GM12878 (cell line): ENCODE results near the gene TMEM140. TPM values are rescaled to one million over a fixed set of nuclear protein-coding genes. Genes with fewer than 3 reads are reported as not detected.

Source experiments
- ATAC-seq: fragments of 200-7000 bp; cut with Tn5 transposase; 3 replicates; pipeline ENCODE4 v1.9.1; 2020; ENCODE audit warnings: mild to moderate bottlenecking, moderate library complexity
- BruUV-seq: library from RNA; stranded (reverse); fragments of 400-500 nt; replicated peaks from 2 replicates; lab custom pipeline; 2021; lab: Mats Ljungman, UMichigan
- CTCF ChIA-PET: fragments of 300-600 bp; sonication (Branson Sonifier 250); formaldehyde crosslinking; extraction: SDS; loops from one replicate; lab custom pipeline; 2021; ENCODE audit warnings: inconsistent platforms; lab: Yijun Ruan, JAX
- POLR2A ChIA-PET: fragments of 350-600 bp; formaldehyde crosslinking; extraction: SDS; loops from one replicate; lab custom pipeline; 2021; ENCODE audit warnings: inconsistent platforms; lab: Charles Lee
- RAD21 ChIA-PET: fragments of 300-600 bp; sonication (Branson Sonifier 250); formaldehyde crosslinking; loops from one replicate; lab custom pipeline; 2023; ENCODE audit warnings: antibody characterized with exemption; ENCODE audit not compliant: unreplicated experiment; lab: Charles Lee
- SMC1A ChIA-PET: fragments of 300-600 bp; sonication (Branson Sonifier 250); formaldehyde crosslinking; loops from one replicate; lab custom pipeline; 2023; ENCODE audit not compliant: unreplicated experiment, uncharacterized antibody; lab: Charles Lee
- DNase-seq: peaks from one replicate; pipeline ENCODE4 v3.0.0-alpha.2; 2011; ENCODE audit warnings: low read depth, low spot score
- FAIRE-seq: peaks from 3 replicates; lab custom pipeline; 2011; peaks lifted over from hg19 to GRCh38; lab: Jason Lieb, UNC
- H2AFZ ChIP-seq: 2 replicates; pipeline ENCODE4 v1.6.0; 2011; ENCODE audit warnings: low read depth, low read length, control low read depth; ENCODE audit not compliant: control insufficient read depth
- H3K27ac ChIP-seq: 2 replicates; pipeline ENCODE4 v1.5.1; 2011; ENCODE audit warnings: control low read depth; ENCODE audit not compliant: control insufficient read depth, insufficient read depth
- H3K27me3 ChIP-seq, 2 experiments: replicated peaks in 1 of 2; 2 replicates each; pipeline versions ENCODE4 v1.6.0 to v1.6.1; 2011; ENCODE audit warnings: low read length in 1 of 2; ENCODE audit not compliant: control insufficient read depth in 2 of 2, insufficient read depth in 2 of 2
- H3K36me3 ChIP-seq, 2 experiments: 2 replicates each; pipeline ENCODE4 v1.5.1; 2011; ENCODE audit warnings: low read length in 1 of 2; ENCODE audit not compliant: control insufficient read depth in 2 of 2, insufficient read depth in 2 of 2
- H3K4me1 ChIP-seq: 2 replicates; pipeline ENCODE4 v1.6.1; 2011; ENCODE audit warnings: mild to moderate bottlenecking, low read length, moderate library complexity, mixed read lengths; ENCODE audit not compliant: control insufficient read depth, insufficient read depth
- H3K4me2 ChIP-seq: 2 replicates; pipeline ENCODE4 v1.6.0; 2011; ENCODE audit warnings: control low read depth; ENCODE audit not compliant: control insufficient read depth, insufficient read depth
- H3K4me3 ChIP-seq: fragments of 200-600 bp; sonication (generic); 2 replicates; pipeline ENCODE4 v1.5.1; 2016
- H3K79me2 ChIP-seq: 2 replicates; pipeline ENCODE4 v1.6.0; 2011; ENCODE audit warnings: low read length; ENCODE audit not compliant: control insufficient read depth, insufficient read depth
- H3K9ac ChIP-seq: 2 replicates; pipeline ENCODE4 v1.8.0; 2011; ENCODE audit warnings: low read length, control low read depth, mixed read lengths; ENCODE audit not compliant: control insufficient read depth, insufficient read depth
- H3K9me3 ChIP-seq: replicated peaks from 3 replicates; pipeline ENCODE4 v1.5.1; 2011; ENCODE audit warnings: mild to moderate bottlenecking, low read length; ENCODE audit not compliant: control insufficient read depth, insufficient read depth
- H4K20me1 ChIP-seq: 2 replicates; pipeline ENCODE4 v1.6.0; 2011; ENCODE audit not compliant: control insufficient read depth, insufficient read depth
- BRCA1 ChIP-seq: IDR thresholded peaks from 2 replicates; pipeline ENCODE4 v1.6.1; 2011; ENCODE audit warnings: low read depth, low read length, improper control_type of control experiment
- MTA2 ChIP-seq: fragments of 450-650 bp; IDR thresholded peaks from 2 replicates; pipeline ENCODE4 v1.6.1; 2016; ENCODE audit warnings: low read depth, mild to moderate bottlenecking, moderate library complexity
- SIX5 ChIP-seq: IDR thresholded peaks from 2 replicates; pipeline ENCODE4 v1.6.1; 2011; ENCODE audit warnings: mild to moderate bottlenecking, low read depth, low read length, moderate library complexity; ENCODE audit not compliant: severe bottlenecking
- YY1 ChIP-seq: IDR thresholded peaks from 2 replicates; pipeline ENCODE4 v1.6.1; 2011; ENCODE audit warnings: low read depth, mild to moderate bottlenecking, low read length
- WGBS: methylation state at CpG from one replicate; pipeline ENCODE4 v1.1.6; 2016; ENCODE audit warnings: low lambda C conversion rate; ENCODE audit not compliant: insufficient replicate concordance, insufficient coverage; ENCODE audit errors: missing lambda C conversion rate; 5-methylcytosine and 5-hydroxymethylcytosine counted together
- in situ Hi-C: fragments of 300-500 bp; cut with MboI; formaldehyde crosslinking; loops from 9 replicates; pipeline ENCODE4 v1.14.3; 2018; ENCODE audit warnings: mixed read lengths
- intact Hi-C: fragments of 100-400 bp; cut with micrococcal nuclease; formaldehyde crosslinking; loops from one replicate; pipeline ENCODE4 v1.14.2; 2022; ENCODE audit not compliant: unreplicated experiment
- polyA plus RNA-seq, 11 experiments: library from polyadenylated mRNA; depleted of rRNA in 4 of 11; unstranded in 6 of 11; stranded (reverse) in 5 of 11; fragments of >200 nt; fragmentation: Nextera tagmentation in 4 of 11; fragmentation: Illumina TruSeq in 1 of 11; extraction: Ambion mirVana in 4 of 11; extraction: Trizol in 1 of 11; gene quantifications; 1 replicate in 1 of 11; 2 replicates in 10 of 11; pipeline versions ENCODE4 v1.2.1 to v1.2.3, GENCODE V29; 2011 to 2016; ENCODE audit warnings: inconsistent platforms in 2 of 11, missing spikeins in 2 of 11, low read depth in 1 of 11
- total RNA-seq, 4 experiments: library from RNA; depleted of rRNA in 3 of 4; stranded (reverse); fragments of >200 nt in 3 of 4; fragmentation: Illumina TruSeq in 1 of 4; extraction: Trizol in 1 of 4; gene quantifications; 2 replicates each; pipeline versions ENCODE4 v1.2.1 to v1.2.3, GENCODE V29; 2013 to 2021
- TF ChIP-seq, protein P1 (sequence below): fragments of 450-650 bp; IDR thresholded peaks from 2 replicates; pipeline ENCODE4 v1.6.1; 2016; ENCODE audit warnings: mild to moderate bottlenecking, moderate library complexity, borderline replicate concordance

TMEM140 gene
- total and polyA plus RNA-seq, 10 of the 15 experiments (the other 5 are each of a cell fraction or from before 2014, with no cell fraction given): 0.85 to 20.7 (median 3.3) TPM

DNA sequence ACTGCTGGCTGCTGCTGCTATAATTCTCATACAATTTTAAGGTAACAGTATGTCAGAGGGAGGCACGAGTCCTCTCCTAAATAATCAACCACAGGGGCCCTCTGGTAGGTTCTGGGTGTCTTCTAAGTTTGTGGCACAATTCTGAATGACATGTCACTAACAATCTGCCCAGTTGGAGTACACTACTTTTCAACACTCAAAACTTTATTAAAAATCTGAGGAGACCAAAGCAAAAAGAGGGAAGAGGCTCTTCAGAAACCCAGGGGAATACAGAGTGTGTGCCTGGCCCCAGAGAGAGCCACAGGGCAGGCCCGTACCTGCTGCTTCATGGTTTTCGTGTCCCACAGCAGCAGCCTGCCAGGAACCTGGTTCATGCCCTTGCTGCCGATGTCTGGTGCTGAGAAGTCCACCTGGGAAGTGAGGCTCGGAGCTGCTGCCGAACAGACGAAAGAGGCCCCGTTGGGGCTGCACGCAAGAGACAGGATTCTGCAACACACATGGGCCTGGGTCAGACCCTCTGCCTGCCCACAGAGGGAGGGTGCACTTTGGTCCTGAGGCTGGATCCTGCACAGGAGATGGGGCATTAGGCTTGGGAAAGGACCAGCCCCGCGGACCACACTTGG is 45.2 kb downstream of the TMEM140 start:
- Histone ChIP-seq H3K9me3 (no peaks in the 10 kb centered on the region), H3K9ac (no peak overlapping the region), H3K4me1 (peaks cover 15% of the 10 kb centered on the region), H3K27me3 (no peaks in the 10 kb centered on the region), H3K4me3 (no peak overlapping the region), H2AFZ (no peak overlapping the region), H3K4me2 (no peak overlapping the region), H4K20me1 (no peaks in the 10 kb centered on the region), H3K27ac (no peak overlapping the region), H3K79me2 (peaks cover 9% of the 10 kb centered on the region), H3K36me3 (peaks cover 25 to 44% of the 10 kb centered on the region in 2 experiments)
- TF ChIP-seq MTA2 (no peak), YY1 (no peak), BRCA1 (no peak), SIX5 (no peak)
- TF ChIP-seq, protein P1, sequence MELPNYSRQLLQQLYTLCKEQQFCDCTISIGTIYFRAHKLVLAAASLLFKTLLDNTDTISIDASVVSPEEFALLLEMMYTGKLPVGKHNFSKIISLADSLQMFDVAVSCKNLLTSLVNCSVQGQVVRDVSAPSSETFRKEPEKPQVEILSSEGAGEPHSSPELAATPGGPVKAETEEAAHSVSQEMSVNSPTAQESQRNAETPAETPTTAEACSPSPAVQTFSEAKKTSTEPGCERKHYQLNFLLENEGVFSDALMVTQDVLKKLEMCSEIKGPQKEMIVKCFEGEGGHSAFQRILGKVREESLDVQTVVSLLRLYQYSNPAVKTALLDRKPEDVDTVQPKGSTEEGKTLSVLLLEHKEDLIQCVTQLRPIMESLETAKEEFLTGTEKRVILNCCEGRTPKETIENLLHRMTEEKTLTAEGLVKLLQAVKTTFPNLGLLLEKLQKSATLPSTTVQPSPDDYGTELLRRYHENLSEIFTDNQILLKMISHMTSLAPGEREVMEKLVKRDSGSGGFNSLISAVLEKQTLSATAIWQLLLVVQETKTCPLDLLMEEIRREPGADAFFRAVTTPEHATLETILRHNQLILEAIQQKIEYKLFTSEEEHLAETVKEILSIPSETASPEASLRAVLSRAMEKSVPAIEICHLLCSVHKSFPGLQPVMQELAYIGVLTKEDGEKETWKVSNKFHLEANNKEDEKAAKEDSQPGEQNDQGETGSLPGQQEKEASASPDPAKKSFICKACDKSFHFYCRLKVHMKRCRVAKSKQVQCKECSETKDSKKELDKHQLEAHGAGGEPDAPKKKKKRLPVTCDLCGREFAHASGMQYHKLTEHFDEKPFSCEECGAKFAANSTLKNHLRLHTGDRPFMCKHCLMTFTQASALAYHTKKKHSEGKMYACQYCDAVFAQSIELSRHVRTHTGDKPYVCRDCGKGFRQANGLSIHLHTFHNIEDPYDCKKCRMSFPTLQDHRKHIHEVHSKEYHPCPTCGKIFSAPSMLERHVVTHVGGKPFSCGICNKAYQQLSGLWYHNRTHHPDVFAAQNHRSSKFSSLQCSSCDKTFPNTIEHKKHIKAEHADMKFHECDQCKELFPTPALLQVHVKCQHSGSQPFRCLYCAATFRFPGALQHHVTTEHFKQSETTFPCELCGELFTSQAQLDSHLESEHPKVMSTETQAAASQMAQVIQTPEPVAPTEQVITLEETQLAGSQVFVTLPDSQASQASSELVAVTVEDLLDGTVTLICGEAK: peak; percentile 70; the same call in 1 of the 2 replicates
- ChIA-PET SMC1A (no interaction called here), POLR2A (interaction anchor here (1.6 to 9.3 kb wide), 3 partner anchors 11 to 55 kb away, joined by 4 to 299 read pairs (median 12); partner anchors contain the start of gene WDR91), CTCF (interaction anchor here (1.1 to 10.2 kb wide), 3 partner anchors 14 to 207 kb away, joined by 4 to 135 read pairs (median 108); partner anchors contain the start of genes AGBL3, CYREN and WDR91), RAD21 (interaction anchor here (7.9 kb wide), 1 partner anchor 14 kb away, joined by 230 read pairs; the partner anchor contains the start of gene WDR91)
- no peak for DNase-seq
- WGBS: 87% methylated on average over 11 of the region's 11 CpGs
- no peak for ATAC-seq
- in situ Hi-C loops (no loop called here), intact Hi-C loops (no loop called here)
- no TSS peak for BruUV-seq
- no peak for FAIRE-seq
